Osteocyte (in vitro differentiated cells): ENCODE results near the gene PFKFB2. TPM values are rescaled to one million over a fixed set of nuclear protein-coding genes. Genes with fewer than 3 reads are reported as not detected.

ENCODE experiments used
- DNase-seq: peaks from one replicate; pipeline ENCODE4 v3.0.0; 2021; ENCODE audit warnings: mixed read lengths; ENCODE audit not compliant: unreplicated experiment; ENCODE audit errors: extremely low spot score
- H3K27ac Mint-ChIP-seq: one replicate; pipeline ENCODE4 v1.8.0; 2021; ENCODE audit warnings: mild to moderate bottlenecking, mixed read lengths; ENCODE audit not compliant: unreplicated experiment
- H3K27me3 Mint-ChIP-seq: one replicate; pipeline ENCODE4 v1.8.0; 2021; ENCODE audit warnings: mixed read lengths; ENCODE audit not compliant: unreplicated experiment
- H3K36me3 Mint-ChIP-seq: one replicate; pipeline ENCODE4 v1.8.0; 2021; ENCODE audit warnings: mixed read lengths; ENCODE audit not compliant: unreplicated experiment
- H3K4me1 Mint-ChIP-seq: one replicate; pipeline ENCODE4 v1.8.0; 2021; ENCODE audit warnings: mixed read lengths; ENCODE audit not compliant: unreplicated experiment
- H3K4me3 Mint-ChIP-seq: one replicate; pipeline ENCODE4 v1.8.0; 2021; ENCODE audit warnings: mild to moderate bottlenecking, moderate library complexity, mixed read lengths; ENCODE audit not compliant: unreplicated experiment
- H3K9me3 Mint-ChIP-seq: one replicate; pipeline ENCODE4 v1.8.0; 2021; ENCODE audit warnings: mixed read lengths; ENCODE audit not compliant: unreplicated experiment
- total RNA-seq: library from RNA; stranded (reverse); gene quantifications from 2 replicates; pipeline ENCODE4 v1.2.1, GENCODE V29; 2021
- TF ChIP-seq, protein P1 (sequence below): fragments of 200-600 bp; sonication (generic); IDR thresholded peaks from 2 replicates; pipeline ENCODE4 v1.5.0; 2021; ENCODE audit warnings: antibody characterized with exemption, mild to moderate bottlenecking, moderate library complexity

PFKFB2 gene
- total RNA-seq, 1 donor from 2014 or later, result 15.8 TPM

- no peak for DNase-seq
- TF ChIP-seq, protein P1, sequence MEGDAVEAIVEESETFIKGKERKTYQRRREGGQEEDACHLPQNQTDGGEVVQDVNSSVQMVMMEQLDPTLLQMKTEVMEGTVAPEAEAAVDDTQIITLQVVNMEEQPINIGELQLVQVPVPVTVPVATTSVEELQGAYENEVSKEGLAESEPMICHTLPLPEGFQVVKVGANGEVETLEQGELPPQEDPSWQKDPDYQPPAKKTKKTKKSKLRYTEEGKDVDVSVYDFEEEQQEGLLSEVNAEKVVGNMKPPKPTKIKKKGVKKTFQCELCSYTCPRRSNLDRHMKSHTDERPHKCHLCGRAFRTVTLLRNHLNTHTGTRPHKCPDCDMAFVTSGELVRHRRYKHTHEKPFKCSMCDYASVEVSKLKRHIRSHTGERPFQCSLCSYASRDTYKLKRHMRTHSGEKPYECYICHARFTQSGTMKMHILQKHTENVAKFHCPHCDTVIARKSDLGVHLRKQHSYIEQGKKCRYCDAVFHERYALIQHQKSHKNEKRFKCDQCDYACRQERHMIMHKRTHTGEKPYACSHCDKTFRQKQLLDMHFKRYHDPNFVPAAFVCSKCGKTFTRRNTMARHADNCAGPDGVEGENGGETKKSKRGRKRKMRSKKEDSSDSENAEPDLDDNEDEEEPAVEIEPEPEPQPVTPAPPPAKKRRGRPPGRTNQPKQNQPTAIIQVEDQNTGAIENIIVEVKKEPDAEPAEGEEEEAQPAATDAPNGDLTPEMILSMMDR, result no peak
- H3K27me3 Mint-ChIP-seq, result peaks cover 19% of the 10 kb centered on the region
- H3K36me3 Mint-ChIP-seq, result no peaks in the 10 kb centered on the region
- H3K4me1 Mint-ChIP-seq, result no peaks in the 10 kb centered on the region
- no peak overlapping the region for H3K27ac Mint-ChIP-seq
- no peak overlapping the region for H3K4me3 Mint-ChIP-seq
- no peaks in the 10 kb centered on the region for H3K9me3 Mint-ChIP-seq
These were observed 49.1 kb downstream of the PFKFB2 start for GRCh38 chr1:207102146-207102545.

GRCh38 chr1:207102659-207103058 lies 49.6 kb downstream of the PFKFB2 start:
- Mint-ChIP-seq H3K9me3 (no peaks in the 10 kb centered on the region), H3K27me3 (peaks cover 20% of the 10 kb centered on the region), H3K4me1 (no peaks in the 10 kb centered on the region), H3K4me3 (no peak overlapping the region), H3K27ac (no peak overlapping the region), H3K36me3 (no peaks in the 10 kb centered on the region)
- DNase-seq, result no peak
- TF ChIP-seq, protein P1, result no peak

GRCh38 chr1:207103892-207104373 lies 50.9 kb downstream of the PFKFB2 start, which contains the start of gene C4BPA:
C4BPA (plus strand) TSS chr1:207104233; CDS start chr1:207113026, 8,793 bp downstream.
- no peaks in the 10 kb centered on the region for H3K36me3 Mint-ChIP-seq
- no peaks in the 10 kb centered on the region for H3K4me1 Mint-ChIP-seq
- H3K27ac Mint-ChIP-seq, result no peak within 1 kb of the TSS

DNA sequence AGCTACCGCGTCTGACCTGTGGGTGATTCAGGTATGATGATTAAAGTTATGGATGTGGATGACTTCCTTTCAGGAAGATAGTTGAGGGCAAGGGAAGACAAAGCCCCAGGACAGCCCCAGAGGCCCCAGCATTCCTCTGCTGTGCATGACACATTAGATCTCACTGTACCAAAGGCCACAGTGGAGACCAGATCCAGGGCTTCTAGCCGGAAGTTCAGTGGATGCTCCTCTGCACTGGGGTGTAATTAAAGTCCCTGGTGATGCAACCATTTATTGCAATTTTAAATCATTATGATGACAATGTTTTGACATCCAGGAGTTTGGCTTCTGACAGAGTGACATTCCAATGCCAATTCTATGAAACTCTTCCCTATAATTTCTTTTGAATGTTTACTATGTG lies 55.9 kb downstream of the PFKFB2 start:
- no peaks in the 10 kb centered on the region for H3K36me3 Mint-ChIP-seq
- no peak overlapping the region for H3K4me3 Mint-ChIP-seq
- peaks cover 23% of the 10 kb centered on the region for H3K27me3 Mint-ChIP-seq
- H3K27ac Mint-ChIP-seq, result no peak overlapping the region
- no peaks in the 10 kb centered on the region for H3K4me1 Mint-ChIP-seq
- no peak for DNase-seq
- TF ChIP-seq, protein P1, result no peak
- H3K9me3 Mint-ChIP-seq, result no peaks in the 10 kb centered on the region

More at GRCh38 chr1:207103892-207104373, 50.9 kb downstream of the PFKFB2 start, which contains the start of gene C4BPA:
- Mint-ChIP-seq H3K4me3 (no peak within 1 kb of the TSS), H3K9me3 (no peaks in the 10 kb centered on the region), H3K27me3 (peaks cover 23% of the 10 kb centered on the region)
- DNase-seq, result no peak
- TF ChIP-seq, protein P1, result no peak

GRCh38 chr1:207112616-207113296 lies 59.7 kb downstream of the PFKFB2 start:
- no peak for DNase-seq
- H3K9me3 Mint-ChIP-seq, result no peaks in the 10 kb centered on the region
- TF ChIP-seq, protein P1, result no peak
- peaks cover 28% of the 10 kb centered on the region for H3K27me3 Mint-ChIP-seq
- H3K27ac Mint-ChIP-seq, result no peak overlapping the region
- H3K36me3 Mint-ChIP-seq, result no peaks in the 10 kb centered on the region
- no peak overlapping the region for H3K4me3 Mint-ChIP-seq
- H3K4me1 Mint-ChIP-seq, result no peaks in the 10 kb centered on the region
